HG03039 (cell line): ENCODE results near the gene PAX4.
A peak's percentile ranks its signal among the peaks of the same experiment; 100 is the strongest.
"Not testable (repeated sequence)": the region's sequence is repeated elsewhere in the genome, so short reads cannot be mapped to it uniquely, and the experiment has no call there.

Experiments
- ATAC-seq: cut with Tn5 transposase; IDR thresholded peaks from one replicate; pipeline ENCODE4 v1.9.1; 2021; ENCODE audit warnings: mild to moderate bottlenecking, moderate library complexity; ENCODE audit not compliant: unreplicated experiment

Gene PAX4

GRCh38 chr7:127588019-127588696, 29.8 kb downstream of the PAX4 start, which contains the start of gene ARF5:
TSS of gene ARF5 (plus strand) at chr7:127588411. CDS start at chr7:127588499, 88 bp downstream.
- ATAC-seq: peak; percentile 73

- no peak for ATAC-seq
These were observed 30.3 kb downstream of the PAX4 start for GRCh38 chr7:127587663-127588018.

GRCh38 chr7:127586346-127586745, 31.6 kb downstream of the PAX4 start:
- ATAC-seq: no peak

GRCh38 chr7:127585044-127585953, 32.6 kb downstream of the PAX4 start, which contains the start of gene GCC1:
TSS of gene GCC1 (minus strand) at chr7:127585596. CDS start at chr7:127585182, 414 bp downstream.
- ATAC-seq: peak; percentile 73

GRCh38 chr7:127584648-127585043, 33.3 kb downstream of the PAX4 start:
- no peak for ATAC-seq

GRCh38 chr7:127582361-127582760, 35.6 kb downstream of the PAX4 start:
- ATAC-seq: no peak

GRCh38 chr7:127581716-127582115, 36.2 kb downstream of the PAX4 start:
- ATAC-seq: no peak

- no peak for ATAC-seq
These were observed 37.3 kb downstream of the PAX4 start for GRCh38 chr7:127580612-127581011.

GRCh38 chr7:127578711-127579275, 39.1 kb downstream of the PAX4 start:
- ATAC-seq: no peak

- no peak for ATAC-seq
These were observed 39.8 kb downstream of the PAX4 start for GRCh38 chr7:127578036-127578684.

GRCh38 chr7:127571741-127572505, 46.0 kb downstream of the PAX4 start:
- ATAC-seq: no peak

- ATAC-seq: not testable (repeated sequence)
These were observed 49.9 kb downstream of the PAX4 start for GRCh38 chr7:127568034-127568433.

- ATAC-seq: no peak
These were observed 51.7 kb downstream of the PAX4 start for GRCh38 chr7:127566242-127566641.
